ENCODE data around the gene TRPV5.
A peak's percentile ranks its signal among the peaks of the same experiment; 100 is the strongest.

Gene TRPV5

DNA sequence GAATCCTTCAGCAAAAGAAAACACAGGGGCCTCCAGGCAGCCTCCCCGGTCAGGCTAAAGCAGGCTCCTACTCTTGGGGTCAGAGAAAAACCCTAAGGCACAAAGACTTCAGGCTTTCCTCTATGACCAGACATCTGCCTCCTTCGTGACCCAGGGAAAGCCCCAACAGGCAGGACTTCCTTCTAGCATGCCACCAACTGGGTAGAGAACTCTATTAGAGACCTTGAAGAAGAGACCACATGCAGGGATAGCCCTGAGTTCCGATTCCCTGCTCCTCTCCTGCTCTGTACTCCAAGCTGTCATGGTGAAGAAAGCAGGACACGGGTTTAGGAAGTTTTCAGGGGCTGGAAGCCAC, 49.3 kb downstream of the TRPV5 start:
- no peak for DNase-seq

DNA sequence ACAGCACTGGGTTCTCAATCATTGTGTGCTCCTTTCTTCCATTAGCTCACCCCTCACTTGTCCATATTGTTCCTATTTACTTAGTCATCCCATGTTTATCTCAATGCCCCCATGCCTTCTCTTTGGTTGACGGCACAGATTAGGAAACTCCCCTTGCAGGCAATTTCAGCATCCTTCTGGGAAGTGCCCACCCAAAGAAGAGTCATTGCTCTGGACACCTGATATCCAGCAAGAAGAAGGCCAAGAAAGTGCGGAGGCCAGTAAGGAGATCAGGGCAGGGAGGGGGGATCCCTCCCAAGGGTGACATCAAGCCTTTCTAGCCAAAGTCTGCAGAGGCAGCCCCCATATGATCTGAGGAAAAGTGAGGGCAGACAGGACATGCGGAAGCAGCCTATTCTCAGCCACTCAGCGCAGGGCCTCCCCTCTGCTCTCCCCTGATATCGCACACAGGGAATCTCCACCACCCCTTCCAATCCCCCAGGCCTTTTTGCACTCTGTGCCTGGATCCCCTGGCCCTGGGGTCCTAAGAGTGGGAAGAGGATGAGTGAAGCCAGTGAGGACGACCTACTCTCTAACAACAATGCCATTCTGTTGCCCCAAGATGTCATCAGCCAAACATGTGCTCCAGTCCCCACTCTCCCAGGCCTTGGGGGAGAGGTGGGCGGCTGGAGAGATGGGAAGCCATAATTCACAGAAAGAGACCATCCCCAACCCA, 49.8 kb downstream of the TRPV5 start:
- DNase-seq, result no peak

DNA sequence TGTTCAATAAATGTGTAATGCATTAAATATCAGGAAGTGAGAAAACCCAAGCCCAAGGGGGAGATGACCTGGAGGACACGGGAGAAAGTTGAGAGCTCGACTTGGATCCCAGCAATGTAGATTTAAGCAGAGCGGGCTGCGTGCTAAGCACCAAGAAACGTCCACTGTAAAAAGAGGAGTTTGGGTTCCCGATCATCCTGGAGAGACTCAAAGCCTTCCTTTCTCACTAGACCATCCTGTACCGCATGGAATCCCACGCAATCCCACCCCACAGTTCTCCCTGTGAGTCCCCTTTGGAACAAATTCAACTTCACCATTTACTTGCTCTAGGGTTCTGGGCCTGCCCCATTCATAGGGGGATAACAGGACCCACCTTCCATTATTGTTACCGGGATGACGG, 50.4 kb downstream of the TRPV5 start:
- DNase-seq, result no peak

DNA sequence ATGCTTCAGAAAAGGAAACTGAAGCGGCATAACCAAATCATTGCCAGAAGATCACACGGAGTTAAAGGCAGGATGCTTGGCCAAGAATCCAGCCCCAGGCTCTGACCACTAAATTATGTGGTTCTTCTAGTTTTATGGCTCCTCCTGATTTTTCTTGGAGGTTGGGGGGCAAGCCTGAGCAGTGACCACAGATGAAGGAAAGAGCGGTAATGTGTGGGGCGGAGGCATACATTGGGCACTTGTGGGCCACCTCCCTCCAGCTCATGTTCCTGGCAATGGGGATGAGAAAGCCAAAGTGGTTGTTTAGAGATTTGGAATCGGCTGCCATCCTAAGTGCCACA, 51.2 kb downstream of the TRPV5 start:
- no peak for DNase-seq

DNA sequence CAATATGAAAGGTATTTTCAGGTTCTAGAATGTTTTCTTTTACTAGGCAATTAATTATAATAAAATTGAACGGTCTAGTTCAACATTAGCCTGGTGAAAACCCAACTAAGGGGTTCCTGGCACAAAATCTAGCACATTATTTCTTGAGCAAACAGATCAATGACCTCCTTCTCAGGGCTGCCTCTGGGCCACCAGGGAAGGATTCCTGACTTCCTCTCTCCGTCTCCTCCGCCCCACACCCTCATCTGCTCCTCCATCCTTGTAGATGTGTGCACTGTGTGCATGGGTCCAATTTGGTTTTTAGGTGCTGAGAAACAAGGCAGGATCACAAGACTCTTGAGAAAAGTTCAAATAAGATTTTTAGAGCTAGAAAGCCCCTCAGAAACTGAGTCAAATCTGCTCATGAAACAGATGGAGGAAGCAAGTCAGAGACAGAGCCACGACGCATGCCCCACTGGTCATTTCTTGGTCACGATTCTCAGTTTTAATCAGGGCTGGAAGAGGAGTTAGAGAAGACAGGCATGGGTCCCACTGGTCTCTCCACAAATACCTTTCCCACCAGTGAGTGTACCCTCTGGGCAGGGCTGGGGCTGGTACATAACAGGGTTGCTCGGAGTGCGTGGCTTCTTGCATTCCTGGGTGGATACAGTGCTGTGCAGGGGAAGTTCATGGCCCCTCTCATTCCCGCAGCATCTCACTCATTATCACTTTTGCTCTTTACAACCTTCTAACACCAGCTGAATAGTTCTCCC, 51.8 kb downstream of the TRPV5 start:
- no peak for DNase-seq

DNA sequence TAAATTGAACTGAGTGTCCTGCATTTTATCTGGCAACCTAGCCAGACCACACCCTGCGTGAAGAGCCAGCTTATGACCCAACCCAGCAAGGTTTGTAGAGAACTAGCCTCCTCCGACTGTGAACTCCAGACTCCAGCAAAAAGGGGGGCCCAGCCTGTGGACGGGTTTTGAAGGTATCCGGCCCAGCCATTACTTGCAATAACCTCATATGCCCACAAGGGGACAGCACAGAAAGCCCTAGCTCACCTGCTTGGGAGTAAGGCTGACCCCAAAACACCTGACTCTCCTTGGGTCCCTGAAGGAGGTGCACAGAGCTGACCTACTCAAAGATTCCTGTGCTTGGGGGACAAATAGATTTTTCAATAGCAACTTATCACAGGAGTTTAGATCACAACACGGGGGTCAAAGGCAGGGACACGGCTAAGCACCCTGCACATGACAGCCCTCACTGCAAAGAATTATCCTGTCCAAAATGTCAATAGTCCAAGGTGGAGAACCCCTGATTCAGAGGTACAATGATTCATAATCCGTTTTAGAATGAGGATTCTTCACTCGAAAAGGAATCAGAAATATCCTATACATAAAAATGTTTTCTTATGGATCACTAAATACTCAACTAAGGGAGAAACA, 52.6 kb downstream of the TRPV5 start:
- DNase-seq, result peak; percentile 18 to 59 (median 28)

DNA sequence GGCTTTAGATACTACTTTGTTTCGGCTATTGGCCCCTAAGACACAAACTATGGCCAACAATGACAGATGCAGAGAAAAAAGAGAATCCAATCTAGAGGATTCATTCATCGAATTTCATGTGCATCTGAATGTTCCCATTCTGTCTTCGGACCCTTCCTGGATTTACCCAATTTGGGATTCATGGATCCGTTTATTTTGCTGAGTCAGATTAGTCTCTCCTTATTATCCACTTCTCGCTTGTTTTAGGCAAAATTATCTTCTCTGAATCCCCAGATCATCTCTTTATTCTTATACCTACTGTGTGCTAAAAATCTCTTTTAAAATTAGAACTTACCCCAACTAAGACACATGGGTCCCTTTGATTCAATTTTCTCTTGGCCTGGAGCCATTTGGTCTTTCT, 54.5 kb downstream of the TRPV5 start:
- DNase-seq, result no peak

DNA sequence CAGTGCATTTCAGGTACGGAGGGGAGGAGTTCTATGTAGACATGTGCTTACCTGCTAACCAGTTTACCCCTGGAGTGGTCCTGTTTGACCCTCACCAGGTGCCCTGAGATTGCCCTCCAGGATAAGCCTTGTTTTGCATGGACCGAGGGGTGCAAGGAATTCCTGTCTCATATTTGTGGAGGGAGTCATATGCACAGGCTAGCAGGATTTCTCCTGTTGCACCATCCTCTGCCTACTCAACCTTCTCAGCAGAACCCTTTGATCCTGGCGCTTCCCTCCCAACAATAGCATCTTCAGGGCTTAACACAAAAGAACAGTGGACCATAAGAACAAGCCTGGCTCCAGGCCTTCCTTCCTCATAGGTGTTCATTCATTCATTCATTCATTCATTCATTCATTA, 55.2 kb downstream of the TRPV5 start:
- DNase-seq, result no peak

DNA sequence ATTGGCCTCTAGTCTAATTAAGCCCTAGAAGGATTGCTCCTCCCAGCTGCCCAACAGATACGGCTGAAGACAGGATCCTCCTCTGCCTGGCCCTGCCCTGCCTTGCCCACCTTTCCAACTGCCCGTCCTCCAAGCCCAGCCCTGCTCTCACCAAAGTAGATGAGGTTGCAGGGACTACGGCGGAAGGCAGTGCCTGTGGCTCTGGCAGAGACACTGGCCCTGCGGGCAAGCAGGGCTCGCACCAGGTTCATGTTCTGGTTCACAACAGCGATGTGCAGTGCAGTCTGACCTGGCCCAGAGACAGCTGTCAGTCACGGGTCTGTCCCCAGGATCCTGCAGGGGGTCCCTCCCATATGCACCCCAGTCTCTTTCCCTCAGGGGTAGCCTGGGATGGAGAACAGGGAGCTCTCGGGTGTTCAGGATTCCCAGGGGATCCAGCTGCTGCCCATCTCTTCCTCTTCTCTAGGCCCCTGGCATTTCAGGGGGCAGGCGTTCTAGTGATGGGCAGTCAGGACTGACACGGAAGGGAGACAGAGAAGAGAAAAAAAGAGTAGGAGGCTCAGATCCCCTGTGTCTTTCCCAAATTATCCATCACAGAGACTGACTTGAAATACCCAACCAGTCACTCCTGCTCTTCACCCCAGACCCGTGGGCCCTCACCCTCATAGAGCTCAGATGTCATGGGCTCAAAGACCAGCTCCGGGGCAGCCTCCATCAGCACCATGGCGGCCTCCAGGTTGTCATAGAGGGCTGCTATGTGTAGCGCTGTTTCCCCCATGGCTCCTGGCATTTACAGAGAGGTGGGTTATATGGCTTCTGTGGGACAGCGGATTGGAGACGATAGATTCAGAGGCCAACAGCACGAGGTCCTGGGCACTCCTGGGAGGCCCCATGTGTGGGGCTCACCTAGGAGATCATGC, 56.3 kb downstream of the TRPV5 start:
- DNase-seq, result no peak

DNA sequence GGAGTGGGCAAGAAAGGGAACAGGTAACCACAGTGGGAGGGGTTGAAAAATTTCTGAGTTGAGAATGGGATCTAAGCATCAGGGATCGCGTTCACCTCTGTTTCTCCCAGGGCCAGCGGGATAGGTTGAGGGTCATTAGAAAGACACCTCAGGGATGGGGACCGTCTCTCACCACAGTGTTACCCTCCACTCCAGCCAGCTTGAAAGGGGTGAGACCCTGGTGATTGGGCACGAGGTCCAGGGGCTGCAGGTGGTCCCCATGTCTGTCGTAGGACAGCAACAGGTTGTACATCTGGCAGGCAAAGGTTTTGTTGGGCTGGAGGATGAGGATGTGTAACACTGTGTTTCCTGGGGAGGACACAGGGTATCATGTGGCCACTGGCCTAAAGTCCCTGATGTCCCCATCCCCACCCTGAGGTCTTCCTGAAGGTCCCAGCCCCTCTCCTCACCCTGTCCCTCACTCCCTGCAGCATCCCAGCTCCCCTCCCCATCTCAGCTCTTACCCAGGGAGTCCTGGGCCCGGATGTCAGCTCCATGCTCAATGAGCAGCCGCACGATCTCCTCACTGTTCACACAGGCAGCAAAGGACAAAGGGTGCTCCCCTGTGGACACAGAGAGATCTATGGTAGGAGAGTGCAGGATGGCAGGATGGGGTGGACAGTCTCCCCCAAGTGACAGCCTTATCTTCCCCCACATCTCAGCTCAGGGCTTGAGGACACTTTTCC, 57.1 kb downstream of the TRPV5 start:
- DNase-seq, result no peak

DNA sequence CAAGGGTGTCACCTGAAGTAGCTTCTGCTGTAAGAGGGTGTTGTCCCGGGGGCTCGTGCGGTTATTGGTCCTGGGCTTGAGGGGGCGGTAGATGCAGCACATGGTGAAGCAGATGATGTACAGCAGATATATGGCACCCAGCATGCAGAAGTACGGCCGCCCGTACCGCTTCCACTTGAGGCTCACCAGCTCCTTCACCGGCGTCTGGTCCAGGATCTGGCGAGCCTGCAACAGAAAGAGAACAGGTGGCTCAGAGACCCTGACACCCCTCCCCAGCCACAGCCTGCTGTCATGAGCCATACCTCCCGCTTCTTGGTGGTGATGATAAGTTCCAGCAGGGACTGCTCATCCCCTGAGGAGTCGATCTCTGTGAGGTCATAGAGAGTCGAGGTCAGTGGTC, 58.1 kb downstream of the TRPV5 start:
- DNase-seq, result no peak

DNA sequence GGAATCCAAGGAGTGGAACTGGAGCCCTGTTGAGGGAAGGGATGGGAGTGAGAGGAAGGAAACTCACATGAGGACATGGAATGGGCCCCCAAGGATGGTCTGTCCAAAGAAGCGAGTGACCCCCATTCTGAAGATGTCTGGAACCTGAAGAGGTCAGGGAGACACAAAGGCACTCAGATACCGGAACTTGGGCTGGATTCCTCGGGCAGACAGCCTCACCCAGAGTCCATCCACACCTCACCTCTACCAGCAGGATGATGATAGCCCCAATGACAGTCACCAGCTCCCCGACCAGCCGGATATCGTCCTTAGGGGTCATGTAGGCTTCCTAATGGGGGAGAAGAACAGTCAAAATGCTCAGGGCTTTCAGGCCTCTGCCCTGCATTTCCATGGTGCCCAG, 58.7 kb downstream of the TRPV5 start:
- DNase-seq, result no peak

DNA sequence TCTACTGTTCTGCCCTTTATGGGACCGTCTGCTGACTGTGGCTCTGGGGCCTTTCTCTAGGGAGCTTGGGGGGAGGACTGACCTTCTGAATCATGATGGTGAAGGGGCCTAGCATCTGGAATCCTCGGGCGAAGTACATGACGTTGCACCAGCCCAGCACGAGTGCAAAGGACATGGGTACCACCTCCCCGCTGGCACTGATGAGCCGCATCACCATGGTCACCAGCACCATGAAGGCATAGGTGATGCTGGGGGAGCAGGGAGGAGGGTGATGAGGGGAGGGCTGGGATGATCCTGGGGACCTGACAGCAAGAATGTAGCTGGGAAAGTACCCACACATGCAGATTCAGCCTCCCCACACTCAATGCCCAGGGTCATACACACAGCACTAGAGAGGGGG, 59.1 kb downstream of the TRPV5 start:
- no peak for DNase-seq

DNA sequence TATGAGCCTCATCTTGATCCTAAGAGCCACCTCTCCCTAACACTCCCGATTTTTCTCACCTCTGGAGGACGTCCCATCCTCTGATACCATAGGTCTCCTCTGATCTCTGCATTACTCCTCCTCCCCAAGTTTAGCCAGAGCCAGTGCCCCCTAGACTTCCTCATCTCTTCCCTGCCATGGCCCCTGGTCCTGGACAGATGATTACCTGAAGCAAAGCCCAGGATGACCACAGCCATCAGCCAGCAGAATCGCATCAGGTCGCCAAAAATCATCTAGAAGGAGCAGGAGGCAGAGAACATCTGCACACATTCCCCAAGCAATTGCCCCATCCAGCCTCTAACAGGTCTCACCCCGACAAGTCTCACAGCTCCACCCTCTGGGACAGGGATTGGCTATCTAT, 59.7 kb downstream of the TRPV5 start:
- no peak for DNase-seq

DNA sequence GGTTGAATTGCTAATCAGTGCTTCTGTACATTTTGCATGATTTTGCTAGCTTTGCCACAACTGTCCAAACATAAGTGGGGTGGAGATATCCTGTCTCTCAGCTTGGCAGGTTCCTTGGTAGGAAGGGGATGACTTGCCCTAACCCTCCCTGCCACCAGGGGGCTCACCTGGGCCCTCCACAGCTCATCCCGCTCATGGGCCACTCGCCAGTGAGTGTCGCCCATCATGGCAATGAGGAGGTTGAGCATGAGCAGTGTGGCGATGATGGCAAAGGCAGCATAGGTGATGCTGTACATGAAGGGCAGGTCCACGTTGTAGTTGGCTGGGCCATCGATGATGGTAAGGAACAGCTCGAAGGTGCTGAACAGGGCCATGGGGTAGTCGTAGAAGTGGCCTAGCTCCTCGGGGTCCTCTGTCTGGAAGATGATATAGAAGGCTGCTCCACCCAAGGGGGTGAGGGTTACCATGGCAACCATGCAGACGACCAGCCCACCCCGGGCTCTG, 60.2 kb downstream of the TRPV5 start:
- no peak for DNase-seq

DNA sequence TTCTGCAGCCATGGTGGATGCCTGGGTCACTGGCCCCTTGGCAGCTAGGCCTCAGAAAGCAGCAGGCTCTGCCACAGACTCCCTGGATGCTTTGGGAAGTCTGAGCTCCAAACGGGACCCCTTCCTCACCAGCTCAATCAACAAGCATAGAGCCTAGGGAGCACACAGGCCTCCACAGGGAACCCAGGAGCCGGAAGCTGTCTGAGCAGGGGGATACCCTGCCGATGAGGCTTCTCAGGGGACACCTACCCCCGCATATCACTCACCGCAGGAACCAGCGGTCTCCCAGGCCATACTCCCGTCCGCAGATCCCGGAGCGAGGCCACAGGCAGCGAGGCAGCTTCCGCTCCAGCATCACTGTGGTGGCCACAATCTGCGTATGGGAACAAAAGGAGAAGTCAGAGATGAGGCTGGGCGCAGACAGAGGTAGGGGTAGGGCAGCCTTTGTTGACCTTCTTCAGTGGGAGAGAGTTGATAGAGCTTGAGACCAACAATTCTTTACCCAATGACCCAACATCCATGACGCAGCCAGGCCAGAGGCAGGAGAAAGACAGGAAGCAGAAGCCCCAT, 61.4 kb downstream of the TRPV5 start:
- no peak for DNase-seq

DNA sequence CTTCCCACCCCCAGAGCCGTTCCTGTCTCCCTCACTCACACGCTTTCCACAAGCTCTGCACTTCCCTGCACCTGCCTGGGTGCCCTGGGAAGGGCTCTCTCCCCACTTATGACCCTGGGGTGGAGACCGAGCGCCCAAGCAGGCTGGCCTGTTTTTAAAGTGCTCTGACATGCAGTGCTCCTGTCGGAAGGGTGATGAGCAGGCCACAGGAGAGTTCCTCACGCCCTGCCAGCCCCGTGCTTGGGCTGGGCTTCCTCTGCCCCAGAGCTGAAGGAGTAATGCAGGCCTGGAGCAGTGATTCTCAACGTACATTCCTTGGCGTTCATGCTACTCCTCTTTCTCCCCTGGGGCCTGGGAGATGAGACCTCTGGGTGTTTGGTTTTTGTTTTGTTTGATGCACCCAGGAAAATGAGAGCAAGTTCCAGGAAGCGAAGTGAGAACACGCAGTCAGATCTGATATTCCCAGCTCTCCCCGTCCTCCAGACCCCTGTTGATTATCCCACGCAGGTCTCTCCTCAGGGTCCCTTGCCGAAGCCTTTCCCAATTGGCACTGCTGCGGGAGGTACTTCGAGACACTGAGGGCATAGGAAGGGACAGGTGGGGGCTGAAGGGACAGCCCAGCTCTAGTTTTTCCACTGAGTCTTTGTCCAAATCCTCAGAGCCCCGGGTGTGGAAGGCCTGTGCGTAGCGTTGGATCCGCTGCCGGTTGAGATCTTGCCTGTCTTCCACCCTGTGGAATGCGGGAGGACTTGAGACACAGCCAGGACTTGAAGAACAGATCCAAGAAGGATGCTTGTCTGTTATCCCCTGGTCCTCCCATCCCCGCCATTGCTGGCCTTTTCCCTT, 62.1 kb downstream of the TRPV5 start:
- no peak for DNase-seq

DNA sequence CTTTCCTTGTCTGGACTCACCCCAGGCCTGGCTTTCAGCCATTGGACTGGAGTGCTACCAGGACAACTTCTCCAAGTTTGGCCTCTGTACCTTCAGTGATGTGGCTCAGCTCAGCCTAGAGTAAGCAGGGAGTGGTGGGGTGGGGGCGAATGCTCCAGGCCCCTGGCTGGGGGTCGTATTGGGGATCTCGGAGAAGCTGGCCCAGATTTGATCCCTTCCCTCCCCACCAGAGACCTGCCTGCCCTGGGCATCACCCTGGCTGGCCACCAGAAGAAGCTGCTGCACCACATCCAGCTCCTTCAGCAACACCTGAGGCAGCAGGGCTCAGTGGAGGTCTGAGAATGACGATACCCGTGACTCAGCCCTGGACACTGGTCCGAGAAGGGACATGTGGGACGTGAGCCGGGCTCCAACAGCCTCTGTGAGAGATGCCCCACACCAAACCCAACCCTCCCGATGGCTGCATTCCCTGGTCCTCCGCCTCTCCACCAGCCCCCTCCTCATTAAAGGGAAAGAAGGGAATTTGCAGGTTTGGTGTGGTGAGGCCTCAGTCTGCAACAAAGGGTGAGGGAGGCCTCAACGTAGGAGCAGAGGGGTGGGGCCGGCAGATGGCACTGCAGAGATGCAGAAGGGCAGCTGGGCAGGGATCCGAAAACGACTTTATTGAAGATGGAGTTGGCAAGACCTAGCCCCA, 62.8 kb downstream of the TRPV5 start:
- no peak for DNase-seq

DNA sequence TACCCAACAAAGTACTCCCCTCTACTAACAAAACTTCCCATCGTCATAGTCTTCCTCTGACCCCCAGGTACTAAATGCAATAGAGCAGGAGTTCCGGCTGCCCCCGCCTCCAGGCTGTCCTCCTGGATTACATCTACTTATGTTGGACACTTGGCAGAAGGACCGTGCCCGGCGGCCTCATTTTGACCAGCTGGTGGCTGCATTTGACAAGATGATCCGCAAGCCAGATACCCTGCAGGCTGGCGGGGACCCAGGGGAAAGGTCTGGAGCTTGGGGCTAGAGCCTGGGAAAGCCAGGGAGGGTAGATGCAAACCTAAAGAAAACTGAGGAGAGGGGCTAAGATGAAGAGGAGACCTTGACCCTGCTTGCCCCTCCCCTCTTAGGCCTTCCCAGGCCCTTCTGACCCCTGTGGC, 63.4 kb downstream of the TRPV5 start:
- DNase-seq, result no peak

DNA sequence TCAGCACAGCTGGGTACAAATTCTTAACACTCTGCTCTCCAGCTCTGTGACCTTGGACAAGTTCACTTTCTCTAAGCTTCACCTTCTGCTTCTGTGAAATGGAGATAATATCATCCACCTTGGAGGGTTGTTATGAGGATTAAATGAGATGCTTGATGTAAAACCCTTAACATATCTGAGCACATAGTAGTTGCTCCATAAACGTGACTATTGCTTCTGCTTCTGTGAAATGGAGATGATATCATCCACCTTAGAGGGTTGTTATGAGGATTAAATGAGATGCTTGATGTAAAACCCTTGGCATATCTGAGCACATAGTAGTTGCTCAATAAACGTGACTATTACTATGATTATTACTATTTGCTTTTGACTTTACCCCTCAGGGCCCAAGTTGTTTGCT, 64.1 kb downstream of the TRPV5 start:
- DNase-seq, result no peak
